HG03060 (cell line): ENCODE data around the gene GABRB3.

Experiments used
- ATAC-seq: cut with Tn5 transposase; IDR thresholded peaks from one replicate; pipeline ENCODE4 v1.9.1; 2021; ENCODE audit warnings: low read depth, moderate number of reproducible peaks; ENCODE audit not compliant: unreplicated experiment

The GABRB3 gene

DNA sequence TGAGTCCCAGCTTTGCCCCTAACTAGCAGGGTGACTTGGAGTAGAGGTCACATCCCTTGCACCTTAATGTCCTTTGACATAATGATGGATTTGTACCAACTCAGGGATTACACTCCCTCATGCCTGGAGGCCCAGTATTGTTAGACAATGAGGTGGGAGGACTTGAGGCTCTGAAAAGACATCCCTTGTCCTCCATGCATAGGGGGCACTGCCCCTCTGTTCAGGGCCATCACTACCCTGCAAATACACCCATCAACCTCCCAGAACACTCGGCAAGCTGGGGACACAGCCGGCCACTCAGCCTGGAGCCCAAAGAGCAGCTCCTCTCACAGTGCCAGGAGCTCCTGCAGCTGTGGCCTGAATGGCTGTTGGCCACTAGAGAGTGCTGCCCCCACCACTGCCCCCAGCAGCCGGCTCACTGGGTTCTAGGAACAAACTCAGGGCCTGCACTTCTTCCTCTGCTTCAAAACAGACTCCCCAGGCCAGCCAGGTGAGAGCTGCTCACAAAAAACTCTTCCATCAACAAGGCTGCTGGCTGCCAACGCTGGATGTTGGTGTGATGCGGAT lies 90.2 kb downstream of the GABRB3 start:
- no peak for ATAC-seq

DNA sequence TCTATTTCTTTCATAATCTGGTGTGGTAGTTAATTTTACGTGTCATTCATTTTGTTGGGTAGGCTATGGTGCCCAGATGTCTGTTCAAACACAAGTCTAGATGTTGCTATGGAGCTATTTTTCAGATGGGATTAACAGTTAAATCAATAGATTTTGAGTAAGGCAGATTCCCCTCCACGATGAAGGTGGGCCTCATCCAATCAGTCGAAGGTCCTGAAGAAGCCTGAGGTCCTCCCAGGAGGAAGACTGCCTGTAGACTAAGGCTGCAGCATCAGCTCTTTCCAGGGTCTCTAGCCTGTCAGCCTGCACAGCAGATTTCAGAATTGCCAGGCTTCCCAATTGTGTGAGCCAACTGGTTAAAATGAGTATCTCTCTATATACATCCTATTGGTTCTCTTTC lies 92.9 kb downstream of the GABRB3 start:
- ATAC-seq = no peak

DNA sequence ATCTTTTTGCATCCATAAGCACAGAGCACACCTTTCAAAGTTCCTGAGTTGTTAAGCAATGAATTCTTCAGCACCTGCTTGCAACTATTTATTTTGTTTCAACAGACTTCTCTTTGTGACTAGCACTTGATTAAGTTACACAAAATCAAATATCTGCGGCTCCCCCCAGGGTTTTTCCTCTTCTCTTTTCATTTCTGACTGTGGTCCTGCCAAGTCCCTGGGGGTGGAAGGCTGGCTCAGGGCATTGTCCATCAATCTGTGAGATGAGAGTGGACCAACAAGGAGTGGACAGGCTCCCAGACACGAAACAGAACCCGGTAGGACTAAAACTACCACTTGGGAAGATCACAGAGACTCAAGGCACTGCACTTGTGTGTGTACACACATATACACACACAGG lies 96.8 kb downstream of the GABRB3 start:
- no peak for ATAC-seq

DNA sequence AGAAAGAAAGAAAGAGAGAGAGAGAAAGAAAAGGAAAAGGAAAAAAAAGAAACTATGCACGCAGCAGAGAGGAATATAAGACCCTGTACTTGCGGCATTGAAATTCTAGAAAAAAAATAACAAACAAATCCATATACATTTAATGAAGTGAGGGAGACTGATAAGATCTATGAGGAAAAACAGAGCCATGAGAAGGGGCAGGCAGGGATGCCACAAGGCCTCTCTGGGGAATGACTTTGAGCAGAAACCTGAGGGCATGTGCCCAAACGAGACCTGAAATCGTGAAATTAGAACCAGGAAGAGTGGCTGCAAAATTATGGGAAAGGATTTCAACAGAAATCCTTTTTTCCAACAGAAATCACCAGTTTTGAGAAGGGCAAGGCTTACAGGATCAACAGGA lies 98.4 kb downstream of the GABRB3 start:
- no peak for ATAC-seq

DNA sequence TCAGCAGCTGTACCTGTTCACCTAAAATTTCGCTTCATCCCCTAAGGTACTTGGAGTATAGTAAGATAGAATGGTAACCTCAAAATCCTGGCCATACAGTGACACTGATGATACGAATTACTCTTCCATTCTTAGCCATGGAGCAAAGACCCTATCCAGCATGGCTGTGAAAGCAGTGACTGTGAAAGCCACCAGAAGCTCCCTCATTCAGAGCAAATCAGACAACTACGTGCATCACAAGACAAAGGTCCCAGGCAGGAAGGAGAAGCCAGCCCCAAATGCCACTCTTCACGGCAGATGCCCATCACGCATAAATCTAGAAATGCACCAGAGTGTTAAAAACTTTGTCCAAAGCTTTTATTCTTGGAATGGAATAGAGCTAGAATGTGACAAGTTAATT lies 99.4 kb downstream of the GABRB3 start:
- no peak for ATAC-seq

DNA sequence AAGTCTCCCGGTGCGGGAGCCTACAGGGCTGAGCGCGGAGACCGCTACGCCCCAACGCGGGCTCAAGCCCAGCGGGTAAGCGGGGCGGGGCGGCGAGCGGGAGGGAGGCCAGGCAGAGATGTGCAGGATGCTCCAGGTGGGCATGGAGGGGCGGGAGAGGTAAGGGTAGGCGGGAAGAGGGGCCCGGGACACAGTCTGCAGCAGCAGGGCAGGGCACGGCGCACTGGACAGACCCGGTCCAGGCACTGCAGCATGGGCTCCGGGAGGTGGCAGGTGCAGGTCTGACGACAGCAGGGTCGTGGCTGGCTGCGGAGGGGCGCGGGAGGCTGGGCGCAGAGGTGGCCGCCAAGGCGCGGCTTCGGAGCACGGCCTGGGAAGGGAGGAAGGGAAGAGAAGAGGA lies 102.8 kb downstream of the GABRB3 start:
- ATAC-seq = no peak

DNA sequence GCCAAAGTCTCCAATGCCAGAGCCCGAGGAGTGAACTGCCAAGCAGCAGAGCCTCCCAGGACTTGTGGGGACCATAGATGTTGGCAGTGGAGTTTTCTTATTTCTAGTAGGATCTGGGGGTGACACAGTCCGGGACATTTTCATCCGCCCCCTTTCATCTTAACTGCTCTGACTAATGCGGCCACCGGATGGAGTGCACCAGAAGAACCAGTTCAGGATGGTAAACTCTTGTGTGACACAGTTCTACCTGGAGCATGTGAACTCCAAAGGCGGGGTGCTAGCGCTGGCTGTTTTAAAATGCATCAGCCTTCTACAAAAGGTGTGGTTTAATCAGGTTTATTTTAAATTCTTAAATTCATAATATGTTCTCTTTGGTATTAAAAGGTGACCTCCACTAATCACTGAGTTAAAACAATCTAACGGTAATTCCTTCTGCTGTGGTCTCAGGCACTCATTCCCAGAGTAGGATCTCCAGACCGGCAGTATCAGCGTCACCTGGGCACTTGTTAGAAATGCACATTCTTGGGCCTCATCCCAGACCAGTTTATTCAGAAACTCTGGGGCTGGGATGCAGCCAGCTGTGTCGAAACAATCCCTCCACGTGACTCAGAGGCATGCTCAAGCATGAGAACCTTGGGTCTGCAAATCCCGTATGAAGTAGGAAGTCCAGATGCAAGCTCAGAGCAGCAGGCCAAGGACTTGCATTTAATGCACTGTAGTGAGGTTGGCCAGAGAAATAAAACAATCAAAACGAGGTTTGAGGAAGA lies 105.5 kb downstream of the GABRB3 start:
- ATAC-seq = no peak

DNA sequence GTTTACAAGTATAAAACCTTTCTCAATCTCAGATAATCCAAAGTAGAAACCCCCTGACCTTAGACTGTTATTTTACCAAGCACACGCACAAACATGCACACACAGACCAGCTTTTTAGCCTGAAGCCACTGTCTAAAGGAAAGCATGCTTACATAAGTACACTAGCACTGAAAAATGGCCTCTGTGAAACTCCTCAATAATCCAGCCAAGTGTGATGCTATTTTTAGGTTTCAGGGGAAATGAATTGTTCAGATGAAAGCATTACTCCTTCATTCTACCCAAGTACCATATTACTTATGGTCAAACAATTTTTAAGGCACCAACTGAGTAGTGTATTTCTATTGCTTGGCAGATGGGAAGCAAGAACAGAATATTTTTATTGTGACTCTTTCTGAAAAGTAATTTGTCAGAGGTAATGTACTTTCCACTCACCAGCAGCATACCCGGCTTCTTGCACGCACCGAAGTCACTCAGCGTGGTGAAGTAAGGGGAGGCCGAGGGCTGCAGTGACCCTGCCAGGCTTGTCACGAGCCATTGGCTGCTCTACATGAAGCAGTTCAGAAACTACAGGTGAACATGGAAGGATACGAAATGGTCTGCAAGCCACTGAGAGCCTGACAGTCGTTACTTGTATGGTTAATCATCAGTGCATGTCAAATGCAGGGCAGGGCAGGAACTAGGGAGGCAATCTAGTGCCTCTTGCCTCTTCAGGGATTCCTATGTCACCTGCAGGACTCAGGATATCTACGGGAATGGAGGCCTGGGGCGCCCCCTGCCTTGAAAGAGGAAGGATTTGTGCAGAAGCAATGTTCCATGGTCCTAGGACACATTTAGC lies 106.7 kb downstream of the GABRB3 start:
- no peak for ATAC-seq

DNA sequence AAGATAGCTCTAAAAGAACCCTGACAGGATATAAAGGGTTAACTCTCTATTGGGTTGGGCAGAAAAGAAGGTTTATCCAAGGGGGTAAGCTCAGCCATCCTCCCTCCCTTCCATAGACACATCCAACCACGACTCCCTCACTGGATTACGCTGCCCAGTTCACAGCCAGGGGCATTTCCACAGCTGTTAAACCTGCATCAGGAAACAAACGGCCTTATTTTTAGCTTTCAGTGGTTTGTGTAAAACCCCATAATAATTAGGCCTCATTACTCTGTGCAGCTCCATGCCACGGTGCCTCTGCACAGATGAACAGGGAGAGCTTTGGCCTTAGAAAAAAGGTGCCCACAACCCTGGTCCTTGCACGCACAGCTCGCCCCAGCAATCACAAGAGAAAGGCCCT lies 110.6 kb downstream of the GABRB3 start:
- no peak for ATAC-seq

DNA sequence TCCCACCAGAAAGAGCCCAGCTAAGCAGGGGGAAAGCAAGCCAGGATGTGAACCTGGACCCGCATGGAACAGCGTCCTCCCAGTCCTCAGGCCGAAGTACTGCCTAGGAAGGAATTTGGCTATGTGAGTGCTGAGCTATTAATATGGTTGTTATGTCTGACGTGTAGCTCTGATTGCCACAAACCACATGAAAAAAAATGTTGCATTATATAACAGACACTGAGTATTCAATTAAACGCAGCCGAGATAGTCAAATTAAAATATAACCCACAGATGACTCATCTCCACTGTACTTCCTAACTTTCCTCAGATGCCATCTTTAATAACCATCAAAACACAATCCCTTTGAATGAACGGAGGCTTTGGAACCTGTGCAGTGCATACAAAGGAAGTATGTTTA lies 111.1 kb downstream of the GABRB3 start:
- ATAC-seq = no peak

DNA sequence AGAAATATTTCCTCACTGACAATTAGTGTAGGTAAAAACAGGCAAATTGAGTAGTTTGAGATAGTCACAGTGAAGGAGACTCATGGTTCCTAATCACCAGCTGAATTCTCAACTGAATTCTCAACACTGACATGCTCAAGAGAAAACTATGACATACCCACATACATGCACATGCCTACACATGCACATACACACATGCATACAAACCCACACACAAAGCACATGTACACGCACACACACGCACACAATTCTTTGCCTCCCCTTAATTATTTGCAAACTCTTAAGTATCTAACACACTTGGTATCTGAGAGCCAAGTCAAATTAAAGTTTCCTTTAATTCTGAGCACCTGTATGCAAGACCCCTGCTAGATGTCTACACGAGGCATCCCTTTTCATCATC lies 111.8 kb downstream of the GABRB3 start:
- ATAC-seq = no peak

DNA sequence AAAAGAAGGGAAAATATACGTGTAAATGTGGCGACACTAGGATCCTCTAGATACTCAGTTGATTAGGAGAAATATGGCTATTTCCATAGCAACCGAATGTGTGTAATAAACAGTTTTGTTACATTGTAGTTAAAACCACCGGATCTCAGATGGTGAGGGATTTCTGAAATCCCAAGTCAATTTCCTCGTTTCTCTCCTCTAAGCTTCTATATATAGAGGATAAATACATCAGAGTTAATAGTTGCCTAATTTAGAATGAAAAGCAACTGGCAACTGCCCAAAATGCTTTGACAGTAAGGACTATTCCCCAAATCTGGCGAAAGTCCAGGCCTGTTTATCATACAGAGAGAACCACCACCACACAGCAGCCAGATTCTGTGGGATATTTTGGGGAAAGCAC lies 112.6 kb downstream of the GABRB3 start:
- ATAC-seq = no peak

DNA sequence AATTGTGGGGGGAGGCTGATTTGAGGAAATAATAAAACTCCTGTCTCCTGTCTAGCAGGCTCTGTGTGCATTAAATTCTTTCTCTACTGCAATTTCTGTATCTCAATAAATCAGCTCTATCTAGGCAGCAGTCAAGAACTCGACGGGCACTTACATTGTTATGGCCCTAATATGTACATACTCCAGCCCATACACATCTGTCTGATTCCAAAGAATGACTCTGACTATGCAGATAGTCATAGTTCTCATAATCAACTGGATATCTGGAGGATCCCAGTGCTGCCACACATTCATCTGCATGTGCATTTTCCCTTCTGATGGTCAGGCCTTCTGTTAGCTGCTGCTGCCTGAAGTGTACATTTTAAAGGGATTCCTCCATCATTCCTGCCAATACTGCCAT lies 114.6 kb downstream of the GABRB3 start:
- no peak for ATAC-seq

DNA sequence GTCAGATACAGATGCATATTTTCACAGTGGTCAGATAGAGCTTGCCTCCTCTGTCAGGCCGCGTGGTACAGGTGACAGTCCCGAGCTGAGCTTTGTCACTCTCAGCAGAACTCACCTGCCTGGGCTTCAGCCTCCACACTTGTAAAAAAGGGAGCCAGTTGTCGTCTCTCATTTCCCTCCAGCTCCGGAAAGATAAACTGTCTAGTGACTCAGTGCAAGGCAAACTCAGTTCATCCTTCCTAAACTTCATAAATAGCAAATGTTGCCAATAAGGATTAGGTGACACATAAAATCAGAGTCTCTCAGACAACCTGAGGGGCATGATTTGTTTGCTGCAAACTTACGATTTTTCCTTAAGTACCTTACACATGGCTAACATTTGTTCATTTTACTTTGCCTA lies 116.8 kb downstream of the GABRB3 start:
- ATAC-seq = no peak

DNA sequence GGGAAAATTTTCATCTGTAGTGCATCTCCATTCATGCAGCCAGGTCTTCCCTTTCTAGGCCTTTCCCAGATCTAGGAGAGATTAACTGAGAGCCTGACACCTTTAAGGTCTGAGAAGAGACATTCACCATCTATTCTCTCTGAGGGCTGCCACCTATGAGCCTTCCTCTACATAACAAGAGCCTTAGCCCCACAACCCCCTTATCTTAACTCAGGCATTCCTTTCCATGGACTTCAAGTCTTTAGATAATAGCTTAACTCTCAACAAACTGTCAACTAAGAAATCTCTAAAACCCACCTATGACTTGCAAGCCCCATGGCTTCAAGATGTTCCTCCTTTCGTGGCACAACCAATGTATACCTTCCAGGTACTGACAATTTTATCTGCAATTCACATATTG lies 121.0 kb downstream of the GABRB3 start:
- ATAC-seq = no peak

DNA sequence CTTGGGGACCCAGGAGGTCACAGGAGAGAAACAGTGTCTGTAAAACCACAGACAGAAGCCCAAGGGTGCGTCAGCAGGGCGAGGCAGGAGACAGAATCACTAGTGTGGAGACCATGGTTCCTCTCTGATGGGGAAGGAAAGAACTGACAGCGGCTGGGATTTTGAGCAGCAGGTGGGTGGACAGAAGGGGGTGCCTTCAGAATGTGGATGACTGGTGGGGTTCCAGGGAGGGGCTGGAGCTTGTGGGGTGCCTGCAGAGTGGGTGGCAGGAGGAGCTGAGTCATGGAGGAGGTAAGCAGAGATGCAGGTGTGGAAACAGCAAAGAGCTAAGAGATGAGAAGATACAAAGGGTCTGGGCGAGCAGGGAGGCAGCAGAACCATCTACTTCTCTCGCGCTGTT lies 124.2 kb downstream of the GABRB3 start:
- no peak for ATAC-seq

DNA sequence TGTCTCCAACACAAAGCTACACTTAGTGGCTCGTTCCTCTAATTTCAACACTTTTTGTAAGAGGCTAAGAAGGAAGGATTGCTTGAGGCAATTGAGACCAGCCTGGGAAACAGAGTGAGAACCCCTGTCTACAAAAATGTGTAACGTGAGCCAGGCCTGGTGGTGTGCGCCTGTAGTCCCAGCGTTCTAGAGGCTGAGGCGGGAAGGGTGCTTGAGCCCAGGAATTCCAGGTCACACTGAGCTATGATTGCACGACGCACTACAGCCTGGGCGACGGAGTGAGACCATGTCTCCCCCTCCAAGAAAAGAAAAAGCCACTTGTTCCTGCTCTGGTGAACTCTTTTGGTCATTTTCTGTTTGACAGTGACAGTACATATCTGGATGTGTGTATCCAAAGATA lies 127.9 kb downstream of the GABRB3 start:
- no peak for ATAC-seq

DNA sequence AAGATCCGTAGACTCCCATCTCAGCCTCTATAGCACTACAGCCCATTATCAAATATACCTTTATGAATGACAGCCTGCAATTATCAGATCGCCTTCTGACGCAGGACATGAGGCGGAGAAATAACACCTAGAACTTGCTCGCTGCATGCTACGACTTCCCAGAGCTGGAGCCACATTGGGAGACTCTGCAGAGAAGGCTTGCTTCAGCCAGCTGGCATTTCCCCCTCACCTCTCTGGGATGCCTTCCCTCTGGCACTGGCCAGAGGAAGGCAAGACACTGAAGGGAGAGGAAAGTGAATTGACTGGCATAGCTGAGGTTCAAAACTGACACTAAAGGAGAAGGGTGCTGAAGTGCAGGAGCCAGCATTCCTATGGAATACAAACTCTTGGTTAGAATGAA lies 131.7 kb downstream of the GABRB3 start:
- no peak for ATAC-seq

DNA sequence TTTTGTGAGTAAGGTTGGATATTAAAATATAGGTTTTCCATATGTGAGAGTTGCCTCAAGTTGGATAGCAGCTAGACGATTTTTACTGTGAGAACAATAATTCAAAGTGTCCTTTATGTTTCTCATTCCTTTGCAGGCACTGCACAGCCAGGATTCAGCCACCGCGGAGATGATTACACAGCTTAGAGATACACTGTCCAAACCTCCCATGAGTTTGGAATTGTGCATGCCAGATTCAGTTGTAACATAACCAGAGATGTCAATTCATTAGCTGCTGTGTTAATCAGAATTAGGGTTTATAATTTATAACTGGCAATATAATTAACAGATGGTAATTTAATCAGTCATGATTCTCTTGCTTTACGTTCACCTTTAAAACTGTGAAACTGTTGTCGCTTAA lies 132.3 kb downstream of the GABRB3 start:
- no peak for ATAC-seq

DNA sequence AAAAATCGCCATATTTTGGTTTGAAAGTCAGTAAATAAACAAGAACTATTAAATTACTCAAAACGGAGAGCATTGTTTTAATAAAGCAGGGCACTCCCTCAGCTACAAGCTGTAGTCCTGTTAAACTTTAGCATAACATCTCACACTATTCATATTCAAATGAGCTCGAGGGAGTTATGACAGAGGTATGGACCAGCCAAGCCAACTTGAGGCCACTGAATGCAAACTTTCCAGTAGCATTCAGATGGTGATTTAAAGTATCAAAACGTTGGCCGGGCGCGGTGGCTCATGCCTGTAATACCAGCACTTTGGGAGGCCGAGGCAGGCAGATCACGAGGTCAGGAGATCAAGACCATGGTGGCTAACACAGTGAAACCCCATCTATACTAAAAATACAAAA lies 132.9 kb downstream of the GABRB3 start:
- ATAC-seq = no peak

DNA sequence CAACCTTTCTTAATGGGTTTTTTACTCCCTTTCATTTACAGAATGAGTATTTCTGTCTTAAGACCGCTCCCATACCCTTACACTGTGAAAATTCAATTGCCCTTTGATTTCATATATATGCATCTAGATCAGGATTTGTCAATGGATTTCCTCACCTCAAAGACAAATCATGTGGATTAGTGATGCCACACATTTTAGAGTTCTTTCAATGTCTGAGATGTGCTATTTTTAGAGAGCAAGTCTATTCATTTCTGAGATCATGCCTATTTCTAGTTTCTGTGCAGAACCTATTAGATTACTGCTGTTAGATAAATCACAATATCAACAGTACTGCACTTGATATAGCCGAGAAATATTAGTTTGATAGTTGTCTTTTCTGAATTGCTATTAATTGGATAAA lies 137.3 kb downstream of the GABRB3 start:
- ATAC-seq = no peak

DNA sequence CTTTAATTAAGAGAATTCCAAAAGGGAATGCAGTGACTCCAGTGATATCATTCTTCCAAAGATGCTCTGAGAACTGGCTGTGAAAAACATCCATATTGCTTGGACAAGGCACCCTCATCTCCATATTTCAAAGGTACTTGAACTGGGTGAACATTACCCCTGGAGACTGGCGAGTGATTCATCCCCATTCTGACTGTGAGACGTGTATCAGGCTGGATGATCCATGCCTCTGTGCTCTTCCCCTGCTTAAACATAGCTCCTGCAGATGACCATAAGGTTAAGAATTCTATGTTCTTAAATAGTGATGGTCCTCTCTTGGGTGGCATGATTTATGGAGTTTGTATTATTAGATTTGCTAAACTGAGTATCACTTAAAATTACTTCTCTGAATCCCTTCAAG lies 137.8 kb downstream of the GABRB3 start:
- no peak for ATAC-seq
